GM18907 (cell line): Measurements from ENCODE around the gene SEMA3F.
A peak's percentile ranks its signal among the peaks of the same experiment; 100 is the strongest.

Experiments
- ATAC-seq: cut with Tn5 transposase; IDR thresholded peaks from one replicate; pipeline ENCODE4 v1.9.1; 2021; ENCODE audit warnings: mild to moderate bottlenecking, moderate library complexity; ENCODE audit not compliant: unreplicated experiment

The SEMA3F gene

DNA sequence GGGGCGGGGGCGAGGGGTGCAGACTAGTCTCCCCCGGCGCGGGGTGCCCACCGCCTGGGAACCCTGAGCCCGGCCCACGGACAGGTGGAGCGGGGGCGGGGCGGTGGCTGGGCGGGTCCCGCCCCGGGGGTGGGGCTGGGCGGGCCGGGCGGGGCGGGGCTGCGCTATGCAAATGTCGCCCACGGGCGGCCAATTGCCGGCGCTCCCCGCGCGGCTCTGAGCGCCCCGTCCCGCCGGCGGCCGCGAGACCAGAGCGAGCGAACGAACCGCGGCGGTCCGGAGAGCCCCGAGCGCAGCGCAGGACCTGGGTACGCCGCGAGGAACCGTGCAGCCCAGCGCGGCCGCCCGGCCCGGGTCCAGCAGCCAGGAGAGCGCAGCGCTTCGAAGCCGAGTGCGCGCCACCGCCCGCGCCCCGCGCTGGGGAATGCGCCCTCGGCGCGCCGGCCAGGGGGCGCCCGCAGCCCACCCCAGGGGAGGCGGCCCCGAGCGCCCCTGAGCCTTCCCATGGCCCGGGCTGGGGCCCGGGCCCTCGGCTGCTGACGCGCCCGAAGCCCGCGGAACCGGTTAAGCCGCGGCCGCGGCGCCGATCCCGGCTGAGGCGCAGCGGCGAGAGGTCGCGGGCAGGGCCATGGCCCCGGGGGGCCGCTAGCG is at the start of gene SEMA3F:
SEMA3F (plus strand) TSS at position 485 of the 651 bp plus-strand sequence. CDS start 4,299 bp downstream, outside the sequence.
- peak; percentile 63 for ATAC-seq

- no peak for ATAC-seq
Observed at GRCh38 chr3:50111757-50112156, 43.4 kb upstream of the SEMA3F start.

GRCh38 chr3:50112462-50112861 is 42.7 kb upstream of the SEMA3F start:
- ATAC-seq = no peak

GRCh38 chr3:50117120-50117519 is 38.0 kb upstream of the SEMA3F start:
- ATAC-seq = no peak

DNA sequence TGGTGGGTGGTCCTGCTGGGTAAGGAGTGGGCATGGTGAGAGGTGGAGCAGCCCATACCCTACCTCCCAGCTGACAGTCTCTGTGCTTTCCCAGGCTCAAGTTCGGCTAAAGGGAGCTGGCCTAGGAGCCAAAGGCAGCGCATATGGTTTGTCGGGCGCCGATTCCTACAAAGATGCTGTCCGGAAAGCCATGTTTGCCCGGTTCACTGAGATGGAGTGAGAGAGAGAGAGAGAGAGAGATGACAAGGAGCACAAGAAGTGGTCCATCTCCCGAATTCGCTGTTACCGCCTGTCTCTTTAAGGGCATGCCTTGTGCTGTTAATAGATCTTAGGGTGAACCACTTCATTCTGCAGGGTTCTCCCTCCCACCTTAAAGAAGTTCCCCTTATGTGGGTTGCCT is 36.9 kb upstream of the SEMA3F start:
- no peak for ATAC-seq

- ATAC-seq = no peak
Observed at GRCh38 chr3:50119786-50120185, 35.3 kb upstream of the SEMA3F start.

DNA sequence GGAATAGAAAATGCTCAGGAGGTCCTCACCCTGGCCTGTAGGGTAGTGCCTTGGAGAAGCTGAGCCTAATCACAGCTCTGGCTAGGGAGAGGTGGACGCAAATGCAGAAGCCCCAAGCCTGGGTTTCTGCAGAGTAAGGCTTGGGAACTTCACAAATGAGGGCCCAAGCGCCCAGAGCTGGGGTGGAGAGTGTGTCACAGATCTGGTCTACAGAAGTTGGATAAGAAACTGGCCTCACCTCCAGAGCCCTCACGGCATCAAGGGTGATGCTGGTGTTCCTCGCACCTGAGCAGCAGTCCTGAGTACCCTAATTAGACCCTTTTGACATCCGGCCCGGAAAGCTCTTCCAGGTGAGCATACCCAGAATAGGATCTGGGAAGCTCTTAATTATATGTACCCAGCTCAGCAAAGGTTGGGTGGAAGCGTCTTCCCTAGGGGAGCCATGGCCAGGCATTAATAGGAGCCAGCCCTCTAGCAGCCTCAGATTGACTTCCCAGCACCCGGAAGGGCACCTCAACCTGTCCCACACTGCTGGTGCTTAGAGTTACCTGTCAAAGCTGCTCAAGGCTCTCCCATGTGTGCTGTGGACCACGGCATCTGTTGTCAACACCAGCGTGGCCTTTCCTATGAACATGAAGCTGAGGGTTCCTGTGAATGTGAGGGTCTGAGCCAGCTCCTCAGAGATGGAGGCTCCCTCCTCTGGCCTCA is 34.6 kb upstream of the SEMA3F start:
- no peak for ATAC-seq

DNA sequence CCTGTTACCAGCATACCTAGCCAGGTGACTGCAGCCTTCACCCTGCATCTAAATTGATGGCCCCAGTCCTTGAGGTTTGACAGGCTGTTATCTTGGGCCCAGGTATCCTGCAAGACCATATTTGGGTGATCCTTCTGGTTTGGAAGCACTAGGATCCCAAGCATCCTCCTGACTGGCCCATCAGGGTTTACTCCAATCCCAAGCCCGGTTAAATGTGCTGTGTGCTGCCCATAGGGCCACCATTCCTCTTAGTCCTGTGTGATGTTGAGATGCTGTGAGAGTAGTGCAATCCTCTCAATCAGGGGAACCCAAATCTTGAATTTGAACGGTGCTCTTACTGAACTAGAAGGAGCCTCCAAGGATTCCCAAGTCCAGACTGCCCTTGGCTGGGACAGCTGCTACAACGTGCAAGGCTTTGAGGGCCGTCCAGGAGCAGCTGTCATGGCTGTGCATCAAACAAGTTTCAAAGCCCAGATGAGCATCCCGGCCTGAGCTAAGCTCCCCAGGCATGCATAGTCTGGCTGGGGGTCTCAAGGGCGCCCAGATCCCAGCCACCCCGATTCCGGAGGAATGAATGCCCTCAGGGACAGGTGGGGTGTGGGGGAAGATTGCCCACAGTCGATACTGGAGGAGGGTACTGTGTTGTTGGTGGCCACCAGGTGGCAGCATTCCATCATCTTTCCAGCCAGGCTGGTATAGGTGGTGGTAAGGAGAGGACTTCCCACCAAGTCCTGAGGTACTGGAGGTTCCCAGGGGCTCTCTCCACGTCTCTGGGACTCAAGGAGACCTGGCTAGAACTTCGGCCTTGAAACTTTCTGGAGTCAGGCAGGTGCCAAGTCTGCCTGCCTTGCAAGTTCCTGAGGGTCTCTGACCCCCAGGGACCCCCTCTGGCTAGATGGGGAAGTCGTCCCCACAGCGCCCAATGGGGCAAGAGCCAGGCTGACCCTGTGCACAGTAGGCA is 33.8 kb upstream of the SEMA3F start:
- ATAC-seq = no peak

GRCh38 chr3:50122071-50122470 is 33.1 kb upstream of the SEMA3F start:
- ATAC-seq = no peak

DNA sequence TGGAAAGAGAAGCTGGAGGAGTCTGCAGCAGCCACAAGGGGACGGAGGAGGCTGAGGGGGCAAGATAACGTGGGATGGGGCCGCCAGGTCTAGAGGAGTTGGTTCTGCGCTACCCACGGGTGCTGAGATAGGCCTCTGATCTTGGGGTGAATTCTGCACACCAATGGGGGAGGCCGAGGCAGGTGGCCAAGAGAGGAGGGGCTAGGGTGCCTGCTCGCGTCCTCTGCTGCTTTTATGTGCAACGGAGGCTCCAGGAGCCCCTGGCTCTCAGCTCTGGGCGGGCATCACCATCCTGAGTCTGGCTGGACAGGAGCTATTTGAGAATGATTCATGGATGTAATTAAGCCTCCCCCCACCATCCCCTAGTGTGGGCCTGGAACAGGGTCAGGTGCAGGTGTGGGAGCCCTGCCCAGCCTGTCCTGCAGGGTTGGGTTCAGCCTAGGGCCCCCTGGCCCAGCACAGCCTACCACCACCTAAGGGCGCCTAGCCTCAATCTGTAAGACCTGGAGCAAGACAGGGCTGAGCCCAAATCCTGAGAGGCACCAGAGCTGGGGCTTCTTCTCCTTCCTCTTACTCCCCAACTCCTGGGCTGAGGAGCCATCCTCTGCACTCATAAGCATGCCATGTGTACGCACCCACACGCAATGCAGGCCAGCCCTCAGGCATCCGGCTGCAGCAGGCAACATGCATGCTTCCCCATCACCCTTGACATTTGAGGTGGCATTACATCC is 32.3 kb upstream of the SEMA3F start:
- ATAC-seq = no peak

GRCh38 chr3:50123394-50124051 is 31.6 kb upstream of the SEMA3F start:
- no peak for ATAC-seq

DNA sequence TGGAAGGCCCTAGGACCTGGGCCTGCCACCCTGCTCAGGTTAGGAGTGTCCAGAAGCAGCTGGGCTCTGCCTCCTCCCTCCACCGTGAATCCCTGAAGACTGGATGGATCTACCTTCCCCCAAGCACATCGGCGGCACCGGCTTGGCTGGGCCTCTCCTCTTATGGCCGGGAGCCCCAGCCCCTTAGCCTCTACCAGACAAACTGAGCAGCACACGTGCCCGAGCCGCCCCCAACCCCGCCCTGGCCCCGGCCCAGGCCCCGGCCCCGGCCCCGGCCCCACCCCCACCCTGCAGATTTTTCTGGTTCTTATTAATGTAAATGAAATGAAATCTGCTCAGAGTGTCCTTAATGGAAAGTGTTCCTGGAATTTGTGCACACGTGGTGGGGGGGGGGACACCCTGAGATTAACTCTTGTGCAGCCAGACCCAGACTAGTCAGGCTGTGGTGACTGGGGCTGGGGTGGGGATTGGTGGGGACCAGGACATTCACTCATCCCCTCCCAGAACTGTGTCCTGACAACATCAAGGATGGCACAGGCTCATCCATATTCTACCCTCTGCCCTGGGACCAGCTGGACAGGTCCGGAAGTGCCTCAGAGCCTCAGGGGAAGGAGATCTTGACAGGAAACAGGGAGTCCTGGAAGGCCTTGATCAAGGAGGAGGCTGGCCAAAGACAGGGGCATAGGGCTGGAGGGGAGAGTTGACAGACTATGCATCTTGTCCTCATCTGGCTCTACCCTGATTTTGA is 30.9 kb upstream of the SEMA3F start:
- ATAC-seq = no peak

GRCh38 chr3:50124800-50125178 is 30.3 kb upstream of the SEMA3F start:
- no peak for ATAC-seq

DNA sequence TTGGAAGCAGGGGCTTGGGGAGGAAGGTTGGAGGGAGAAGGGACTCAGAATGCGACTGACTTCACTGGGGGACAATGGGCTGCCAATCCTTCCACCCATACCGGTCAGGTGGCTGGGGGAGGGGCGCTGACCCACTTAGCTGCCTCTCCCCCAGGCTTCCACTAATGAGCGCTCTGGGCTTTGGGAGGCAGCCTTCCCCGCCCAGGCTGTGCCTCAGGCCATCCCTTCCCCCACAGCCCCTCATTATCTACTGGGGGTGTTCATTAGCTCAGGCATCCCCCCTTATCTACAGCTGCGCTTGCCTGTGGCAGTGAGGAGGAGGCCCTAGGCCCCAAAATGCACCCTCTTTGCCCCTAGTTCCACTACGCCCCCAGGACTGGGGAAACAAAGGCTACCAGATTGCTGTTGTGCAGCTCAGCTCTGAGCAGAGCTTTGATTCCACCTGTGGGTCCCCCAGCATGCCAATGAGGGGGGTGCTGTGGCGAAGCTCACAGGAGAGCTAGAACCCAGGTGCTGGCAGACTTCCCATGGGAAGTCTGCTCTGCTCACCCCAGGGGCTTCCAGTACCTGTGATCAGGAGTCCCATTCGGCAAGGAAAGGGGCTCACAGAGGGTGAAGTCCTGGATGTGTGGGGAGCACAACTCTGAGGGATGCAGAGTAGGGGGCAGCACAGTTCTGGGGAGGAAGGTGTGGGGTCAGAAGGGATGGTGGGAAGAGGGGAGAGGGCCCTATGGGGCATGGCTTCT is 29.4 kb upstream of the SEMA3F start:
- no peak for ATAC-seq

- no peak for ATAC-seq
Observed at GRCh38 chr3:50126287-50127211, 28.6 kb upstream of the SEMA3F start.

DNA sequence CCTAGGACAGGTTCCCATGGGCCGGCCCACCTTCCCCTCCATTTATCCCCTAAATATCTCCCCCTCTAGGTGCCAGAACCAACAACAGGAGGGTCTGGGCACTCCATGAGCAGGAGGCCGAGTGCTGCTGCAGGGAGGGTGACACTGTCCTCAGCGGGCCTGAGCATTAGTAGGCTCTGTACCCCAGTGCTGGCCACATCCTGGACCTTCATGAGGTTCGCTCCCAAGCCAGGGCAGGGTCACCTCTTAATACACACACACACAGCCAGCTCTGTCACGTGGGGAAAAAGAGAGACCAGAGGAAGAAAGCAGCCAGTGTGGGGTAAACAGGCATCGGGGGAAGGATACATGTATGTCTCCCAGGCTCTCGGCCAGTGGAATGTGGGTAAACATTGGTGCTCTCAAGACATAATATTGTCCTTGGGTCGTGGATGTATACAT is 27.9 kb upstream of the SEMA3F start:
- no peak for ATAC-seq

- ATAC-seq = no peak
Observed at GRCh38 chr3:50128001-50128400, 27.1 kb upstream of the SEMA3F start.

DNA sequence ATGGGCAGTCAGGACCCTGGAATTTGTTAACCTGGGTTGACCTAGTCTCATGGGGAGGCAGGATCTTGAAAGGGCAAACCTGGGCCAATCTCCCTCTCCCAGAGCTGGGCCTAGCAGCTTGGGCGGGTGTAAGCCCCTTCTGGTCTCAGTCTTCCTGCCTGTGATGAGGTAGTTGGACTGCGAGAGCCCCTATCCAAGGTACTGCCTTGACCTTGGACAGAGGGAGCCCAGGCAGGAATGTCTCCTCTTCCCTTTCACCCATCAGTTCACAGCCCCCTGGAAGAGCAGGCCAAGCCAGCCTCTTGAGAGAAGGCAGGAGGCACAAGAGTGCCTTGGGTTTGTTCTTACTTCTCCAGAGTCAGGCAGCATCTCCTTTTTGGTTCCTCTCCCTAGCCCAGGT is 24.7 kb upstream of the SEMA3F start:
- ATAC-seq = no peak
